Measurements from ENCODE around the gene RAMP1. TPM values are rescaled to one million over a fixed set of nuclear protein-coding genes. Genes with fewer than 3 reads are reported as not detected.

Gene RAMP1
- total RNA-seq, 2 donors from 2014 or later, result 75.3 to 300 TPM

- no peak for DNase-seq (ENCODE audit: low spot score)
- Histone ChIP-seq H3K27me3 (replicated peaks; ENCODE audit: insufficient read depth) (no peaks in the 10 kb centered on the region), H3K9me3 (no peaks in the 10 kb centered on the region), H3K27ac (no peak overlapping the region), H3K4me3 (no peak overlapping the region), H3K4me1 (replicated peaks) (no peaks in the 10 kb centered on the region), H3K36me3 (no peaks in the 10 kb centered on the region)
- no peak for TF ChIP-seq POLR2AphosphoS5 (IDR thresholded peaks at IDR 0.05)
- TF ChIP-seq POLR2A (IDR thresholded peaks at IDR 0.05), result no peak
- TF ChIP-seq CTCF (IDR thresholded peaks at IDR 0.05), result no peak
- intact Hi-C loops (cut with DNase I), result no loop called here
- WGBS, result 60% methylated on average over 3 of the region's 3 CpGs
Measured at GRCh38 chr2:237932731-237933131, 73.3 kb downstream of the RAMP1 start.

GRCh38 chr2:237934186-237934585 is 74.8 kb downstream of the RAMP1 start:
- no peak overlapping the region for H3K4me3 ChIP-seq
- intact Hi-C loops (cut with DNase I), result no loop called here
- 94% methylated on average over 5 of the region's 5 CpGs for WGBS
- H3K4me1 ChIP-seq (replicated peaks), result no peaks in the 10 kb centered on the region
- no peak for DNase-seq (ENCODE audit: low spot score)
- H3K36me3 ChIP-seq, result no peaks in the 10 kb centered on the region
- H3K27ac ChIP-seq, result no peak overlapping the region
- TF ChIP-seq POLR2AphosphoS5 (IDR thresholded peaks at IDR 0.05), result no peak
- TF ChIP-seq CTCF (IDR thresholded peaks at IDR 0.05), result no peak
- TF ChIP-seq POLR2A (IDR thresholded peaks at IDR 0.05), result no peak
- H3K9me3 ChIP-seq, result no peaks in the 10 kb centered on the region
- H3K27me3 ChIP-seq (replicated peaks; ENCODE audit: insufficient read depth), result no peaks in the 10 kb centered on the region

GRCh38 chr2:237935740-237936452 is 76.5 kb downstream of the RAMP1 start:
- Histone ChIP-seq H3K27ac (no peak overlapping the region), H3K9me3 (no peaks in the 10 kb centered on the region), H3K27me3 (replicated peaks; ENCODE audit: insufficient read depth) (no peaks in the 10 kb centered on the region), H3K4me1 (replicated peaks) (no peaks in the 10 kb centered on the region), H3K4me3 (no peak overlapping the region), H3K36me3 (no peaks in the 10 kb centered on the region)
- TF ChIP-seq CTCF (IDR thresholded peaks at IDR 0.05), result no peak
- no peak for DNase-seq (ENCODE audit: low spot score)
- intact Hi-C loops (cut with DNase I), result no loop called here
- WGBS, result 64% methylated on average over 11 of the region's 11 CpGs

GRCh38 chr2:237939251-237939650 is 79.8 kb downstream of the RAMP1 start:
- no peak overlapping the region for H3K4me3 ChIP-seq
- no peak for TF ChIP-seq POLR2A (IDR thresholded peaks at IDR 0.05)
- H3K36me3 ChIP-seq, result no peaks in the 10 kb centered on the region
- H3K4me1 ChIP-seq (replicated peaks), result no peaks in the 10 kb centered on the region
- no peaks in the 10 kb centered on the region for H3K9me3 ChIP-seq
- intact Hi-C loops (cut with DNase I), result no loop called here
- no peak for DNase-seq (ENCODE audit: low spot score)
- H3K27ac ChIP-seq, result no peak overlapping the region
- no peaks in the 10 kb centered on the region for H3K27me3 ChIP-seq (replicated peaks; ENCODE audit: insufficient read depth)

GRCh38 chr2:237940828-237941227 is 81.4 kb downstream of the RAMP1 start:
- DNase-seq (ENCODE audit: low spot score), result no peak
- no peaks in the 10 kb centered on the region for H3K4me1 ChIP-seq (replicated peaks)
- H3K36me3 ChIP-seq, result no peaks in the 10 kb centered on the region
- no peaks in the 10 kb centered on the region for H3K27me3 ChIP-seq (replicated peaks; ENCODE audit: insufficient read depth)
- H3K27ac ChIP-seq, result no peak overlapping the region
- intact Hi-C loops (cut with DNase I), result no loop called here
- H3K4me3 ChIP-seq, result no peak overlapping the region
- H3K9me3 ChIP-seq, result no peaks in the 10 kb centered on the region
- TF ChIP-seq CTCF (IDR thresholded peaks at IDR 0.05) (no peak), POLR2A (IDR thresholded peaks at IDR 0.05) (no peak), POLR2AphosphoS5 (IDR thresholded peaks at IDR 0.05) (no peak)

Data from prostate gland (tissue), 2 donors.